GM19025 (cell line): Measurements from ENCODE around the gene SH3YL1.
A peak's percentile ranks its signal among the peaks of the same experiment; 100 is the strongest.

Experiments
- ATAC-seq: cut with Tn5 transposase; IDR thresholded peaks from one replicate; pipeline ENCODE4 v1.9.1; 2021; ENCODE audit warnings: mild to moderate bottlenecking, low read depth, moderate library complexity; ENCODE audit not compliant: unreplicated experiment

The SH3YL1 gene

GRCh38 chr2:282371-283263, 18.8 kb upstream of the SH3YL1 start:
- ATAC-seq: no peak

GRCh38 chr2:281381-281780, 17.5 kb upstream of the SH3YL1 start:
- ATAC-seq: no peak

GRCh38 chr2:280650-281110, 16.8 kb upstream of the SH3YL1 start:
- no peak for ATAC-seq

- no peak for ATAC-seq
These were observed 16.3 kb upstream of the SH3YL1 start for GRCh38 chr2:279956-280649.

- ATAC-seq: no peak
These were observed 15.5 kb upstream of the SH3YL1 start for GRCh38 chr2:279366-279765.

- ATAC-seq: no peak
These were observed 15.1 kb upstream of the SH3YL1 start for GRCh38 chr2:278927-279320.

GRCh38 chr2:278312-278926, 14.6 kb upstream of the SH3YL1 start:
- ATAC-seq: no peak

GRCh38 chr2:275466-275865, 11.6 kb upstream of the SH3YL1 start:
- peak; percentile 89 for ATAC-seq

GRCh38 chr2:274503-274902, 10.7 kb upstream of the SH3YL1 start:
- ATAC-seq: no peak

- no peak for ATAC-seq
These were observed 9.5 kb upstream of the SH3YL1 start for GRCh38 chr2:273333-273732.

GRCh38 chr2:271917-272316, 8.1 kb upstream of the SH3YL1 start:
- ATAC-seq: no peak

GRCh38 chr2:270861-271260, 7.0 kb upstream of the SH3YL1 start:
- ATAC-seq: no peak

- no peak for ATAC-seq
These were observed 5.7 kb upstream of the SH3YL1 start for GRCh38 chr2:269356-270030.

- no peak for ATAC-seq
These were observed 4.5 kb upstream of the SH3YL1 start for GRCh38 chr2:268323-268722.

GRCh38 chr2:264493-265468, 949 bp upstream of the SH3YL1 start, which contains the start of gene ACP1:
TSS of gene ACP1 (plus strand) at chr2:264947. CDS start at chr2:264965, 18 bp downstream.
- peak; percentile 96 for ATAC-seq

- no peak for ATAC-seq
These were observed 652 bp downstream of the SH3YL1 start for GRCh38 chr2:263022-263738.

GRCh38 chr2:262117-262516, 1.7 kb downstream of the SH3YL1 start:
- ATAC-seq: no peak

GRCh38 chr2:260507-261161, 3.2 kb downstream of the SH3YL1 start:
- ATAC-seq: no peak
